SK-N-SH (cell line): ENCODE results near the gene PRICKLE1. TPM values are rescaled to one million over a fixed set of nuclear protein-coding genes. Genes with fewer than 3 reads are reported as not detected.

ENCODE experiments used
- CTCF ChIA-PET: fragments of 300-600, 350-600 bp; formaldehyde crosslinking; extraction: SDS; loops from one replicate; lab custom pipeline; 2021; lab: Yijun Ruan, JAX
- POLR2A ChIA-PET: fragments of 350-600 bp; sonication (Branson Sonifier 250); formaldehyde crosslinking; extraction: SDS; loops from one replicate; lab custom pipeline; 2020; ENCODE audit warnings: antibody characterized with exemption, inconsistent platforms; lab: Yijun Ruan, JAX
- DNase-seq: peaks from one replicate; pipeline ENCODE4 v3.0.0; 2012
- H2AFZ ChIP-seq: fragments of 200-600 bp; sonication (generic); 2 replicates; pipeline ENCODE4 v1.8.1; 2016; ENCODE audit warnings: antibody characterized with exemption, mild to moderate bottlenecking, low read depth
- H3F3A ChIP-seq: fragments of 200-600 bp; sonication (generic); replicated peaks from 2 replicates; pipeline ENCODE3; 2016; ENCODE audit warnings: antibody characterized with exemption, mild to moderate bottlenecking; ENCODE audit not compliant: insufficient read depth
- H3K27ac ChIP-seq, 2 experiments: fragments of 200-500 bp in 1 of 2; fragments of 200-600 bp in 1 of 2; sonication (Bioruptor generic) in 1 of 2; sonication (generic), shearing (Covaris generic) in 1 of 2; 2 replicates each; pipeline versions ENCODE4 v1.5.1 to v1.6.1; 2014 to 2016; ENCODE audit warnings: low read depth in 2 of 2, inconsistent platforms in 1 of 2, low read length in 1 of 2, mild to moderate bottlenecking in 1 of 2, mixed read lengths in 1 of 2
- H3K27me3 ChIP-seq: fragments of 200-600 bp; sonication (generic), shearing (Covaris generic); 2 replicates; pipeline ENCODE4 v1.6.1; 2016; ENCODE audit warnings: mixed run types; ENCODE audit not compliant: insufficient read depth
- H3K36me3 ChIP-seq, 2 experiments: fragments of 200-500 bp in 1 of 2; fragments of 200-600 bp in 1 of 2; sonication (Bioruptor generic) in 1 of 2; sonication (generic) in 1 of 2; replicated peaks in 1 of 2; 2 replicates each; pipeline versions ENCODE3 to v1.5.1; 2014 to 2016; ENCODE audit warnings: low read length in 1 of 2, mild to moderate bottlenecking in 1 of 2; ENCODE audit not compliant: insufficient read depth in 2 of 2, control insufficient read depth in 1 of 2
- H3K4me1 ChIP-seq, 2 experiments: fragments of 200-500 bp in 1 of 2; fragments of 200-600 bp in 1 of 2; sonication (Bioruptor generic) in 1 of 2; sonication (generic), shearing (Covaris generic) in 1 of 2; 2 replicates each; pipeline versions ENCODE4 v1.5.1 to v1.6.1; 2014 to 2016; ENCODE audit warnings: low read depth in 1 of 2, low read length in 1 of 2, mixed run types in 1 of 2; ENCODE audit not compliant: insufficient read depth in 2 of 2, control insufficient read depth in 1 of 2
- H3K4me2 ChIP-seq: fragments of 200-600 bp; sonication (generic), shearing (Covaris generic); 2 replicates; pipeline ENCODE4 v1.6.1; 2017; ENCODE audit warnings: mixed run types
- H3K4me3 ChIP-seq, 2 experiments: fragments of 200-500 bp in 1 of 2; fragments of 200-600 bp in 1 of 2; sonication (Bioruptor generic) in 1 of 2; sonication (generic), shearing (Covaris generic) in 1 of 2; 2 replicates each; pipeline versions ENCODE4 v1.5.1 to v1.8.1; 2014 to 2016; ENCODE audit warnings: low read depth in 2 of 2, inconsistent platforms in 1 of 2, low read length in 1 of 2, mild to moderate bottlenecking in 1 of 2, mixed read lengths in 1 of 2, moderate library complexity in 1 of 2
- H3K79me2 ChIP-seq: fragments of 200-600 bp; sonication (generic); 2 replicates; pipeline ENCODE4 v1.8.1; 2017; ENCODE audit warnings: mild to moderate bottlenecking; ENCODE audit not compliant: insufficient read depth
- H3K9ac ChIP-seq: fragments of 200-600 bp; sonication (generic); 2 replicates; pipeline ENCODE4 v1.6.1; 2017; ENCODE audit warnings: mixed run types
- H3K9me2 ChIP-seq: fragments of 200-600 bp; sonication (generic); 2 replicates; pipeline ENCODE4 v1.6.1; 2017; ENCODE audit warnings: mixed run types
- H3K9me3 ChIP-seq: fragments of 200-600 bp; sonication (generic); 2 replicates; pipeline ENCODE4 v1.6.1; 2017; ENCODE audit warnings: mixed run types, mild to moderate bottlenecking, moderate library complexity
- H4K20me1 ChIP-seq: fragments of 200-600 bp; sonication (generic); 2 replicates; pipeline ENCODE4 v1.6.1; 2017; ENCODE audit warnings: mild to moderate bottlenecking, mixed run types; ENCODE audit not compliant: insufficient read depth
- ELF1 ChIP-seq: IDR thresholded peaks from 2 replicates; pipeline ENCODE4 v1.4.0; 2012
- FOSL2 ChIP-seq: IDR thresholded peaks from 2 replicates; pipeline ENCODE4 v1.4.0; 2012; ENCODE audit warnings: low read depth, mild to moderate bottlenecking, moderate library complexity, borderline replicate concordance
- FOXM1 ChIP-seq: IDR thresholded peaks from 2 replicates; pipeline ENCODE4 v1.4.0; 2012; ENCODE audit warnings: low read depth, mild to moderate bottlenecking
- GABPA ChIP-seq: IDR thresholded peaks from 2 replicates; pipeline ENCODE4 v1.4.0; 2012; ENCODE audit warnings: low read depth, mild to moderate bottlenecking
- GATA2 ChIP-seq: sonication (generic); formaldehyde crosslinking; IDR thresholded peaks from 2 replicates; pipeline ENCODE4 v1.5.0; 2020; ENCODE audit warnings: mild to moderate bottlenecking, missing genetic modification reagents
- MXI1 ChIP-seq: IDR thresholded peaks from 2 replicates; pipeline ENCODE4 v1.6.1; 2012; ENCODE audit warnings: mild to moderate bottlenecking, low read depth, low read length, improper control_type of control experiment
- NFIC ChIP-seq: IDR thresholded peaks from 2 replicates; pipeline ENCODE4 v1.4.0; 2012; ENCODE audit warnings: borderline replicate concordance
- NRF1 ChIP-seq: IDR thresholded peaks from 2 replicates; pipeline ENCODE4 v1.6.1; 2012; ENCODE audit warnings: low read depth, mild to moderate bottlenecking, low read length
- RAD21 ChIP-seq: IDR thresholded peaks from 2 replicates; pipeline ENCODE4 v1.6.1; 2012; ENCODE audit warnings: mild to moderate bottlenecking, low read length
- RFX5 ChIP-seq: IDR thresholded peaks from 2 replicates; pipeline ENCODE4 v1.6.1; 2012; ENCODE audit warnings: mild to moderate bottlenecking, improper control_type of control experiment, low read length
- RXRA ChIP-seq: IDR thresholded peaks from 2 replicates; pipeline ENCODE4 v1.4.0; 2012; ENCODE audit warnings: low read depth, mild to moderate bottlenecking, borderline replicate concordance
- SIN3A ChIP-seq: IDR thresholded peaks from 2 replicates; pipeline ENCODE4 v1.6.1; 2012; ENCODE audit warnings: low read depth, mild to moderate bottlenecking, low read length, moderate library complexity, borderline replicate concordance
- TAF1 ChIP-seq: IDR thresholded peaks from 2 replicates; pipeline ENCODE4 v1.6.1; 2012; ENCODE audit warnings: low read depth, mild to moderate bottlenecking, low read length, moderate library complexity, borderline replicate concordance
- TEAD4 ChIP-seq: IDR thresholded peaks from 2 replicates; pipeline ENCODE4 v1.4.0; 2012; ENCODE audit warnings: mild to moderate bottlenecking, borderline replicate concordance; ENCODE audit not compliant: insufficient read depth
- YY1 ChIP-seq: IDR thresholded peaks from 2 replicates; pipeline ENCODE4 v1.4.0; 2012; ENCODE audit warnings: low read depth, mild to moderate bottlenecking
- WGBS: methylation state at CpG from one replicate; pipeline ENCODE4 v1.1.6; 2017; ENCODE audit warnings: low lambda C conversion rate; 5-methylcytosine and 5-hydroxymethylcytosine counted together
- polyA plus RNA-seq, 3 experiments: library from polyadenylated mRNA; depleted of rRNA; stranded (reverse); fragments of >200 nt; gene quantifications; 2 replicates each; pipeline ENCODE4 v1.2.3, GENCODE V29; 2012
- TF ChIP-seq, protein P1 (sequence below): fragments of 150-350 bp; IDR thresholded peaks from 2 replicates; pipeline ENCODE4 v1.6.1; 2016; ENCODE audit warnings: mild to moderate bottlenecking, low read depth, low read length
- TF ChIP-seq, protein P2 (sequence below): IDR thresholded peaks from 2 replicates; pipeline ENCODE4 v1.4.0; 2012; ENCODE audit warnings: low read depth, borderline replicate concordance
- TF ChIP-seq, protein P3 (sequence below): IDR thresholded peaks from 2 replicates; pipeline ENCODE4 v1.4.0; 2012; ENCODE audit warnings: low read depth
- TF ChIP-seq, protein P4 (sequence below): fragments of 150-350 bp; IDR thresholded peaks from 2 replicates; pipeline ENCODE4 v1.6.1; 2017; ENCODE audit warnings: antibody characterized with exemption, low read length, low read depth, borderline replicate concordance
- TF ChIP-seq, protein P5 (sequence below): IDR thresholded peaks from 2 replicates; pipeline ENCODE4 v1.6.1; 2012; ENCODE audit warnings: mild to moderate bottlenecking, low read depth, low read length, moderate library complexity

The PRICKLE1 gene
- polyA plus RNA-seq, 1 of the 3 experiments (the other 2 are of a cell fraction), result 1.2 TPM

DNA sequence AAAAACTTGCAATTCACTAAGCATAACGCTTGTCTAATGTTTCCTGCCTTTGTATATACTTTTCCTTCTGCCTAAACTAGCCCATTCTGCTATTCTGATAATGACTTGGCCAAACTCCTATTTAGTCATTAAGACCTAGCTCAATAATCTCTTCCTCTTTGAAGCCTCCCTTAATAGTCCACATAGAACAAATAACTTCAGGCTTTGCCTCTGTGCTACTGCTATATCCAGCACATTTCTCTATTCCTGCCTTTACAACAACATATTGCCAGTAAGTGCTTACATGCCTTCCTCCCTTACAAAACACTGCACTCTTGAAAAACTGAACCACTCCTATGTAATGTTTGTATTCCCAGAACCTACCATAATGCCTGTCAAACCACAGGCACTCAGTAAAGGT is 13.8 kb downstream of the PRICKLE1 start:
- ChIA-PET POLR2A (no interaction called here), CTCF (interaction anchor here (0.7 to 12.6 kb wide), 4 partner anchors 11 to 763 kb away, joined by 3 to 206 read pairs (median 4); no protein-coding TSS in a partner anchor)
- no peaks in the 10 kb centered on the region for H3K9me3 ChIP-seq
- no peak for DNase-seq
- H3K4me1 ChIP-seq, result peaks cover 0 to 7% of the 10 kb centered on the region in 2 experiments; a peak in 2 of 4 replicates
- H3K79me2 ChIP-seq, result no peaks in the 10 kb centered on the region
- H3K27me3 ChIP-seq, result no peaks in the 10 kb centered on the region
- no peaks in the 10 kb centered on the region for H3K36me3 ChIP-seq
- no peak overlapping the region for H2AFZ ChIP-seq
- H3F3A ChIP-seq, result no peaks in the 10 kb centered on the region
- WGBS, result 29% methylated on average over 1 of the region's 1 CpG
- H3K4me2 ChIP-seq, result no peak overlapping the region
- H4K20me1 ChIP-seq, result no peaks in the 10 kb centered on the region
- no peaks in the 10 kb centered on the region for H3K9me2 ChIP-seq
- no peak overlapping the region for H3K9ac ChIP-seq
- TF ChIP-seq NFIC (no peak), MXI1 (no peak), FOSL2 (no peak), RAD21 (no peak), TEAD4 (no peak), ELF1 (no peak)
- TF ChIP-seq, protein P1, sequence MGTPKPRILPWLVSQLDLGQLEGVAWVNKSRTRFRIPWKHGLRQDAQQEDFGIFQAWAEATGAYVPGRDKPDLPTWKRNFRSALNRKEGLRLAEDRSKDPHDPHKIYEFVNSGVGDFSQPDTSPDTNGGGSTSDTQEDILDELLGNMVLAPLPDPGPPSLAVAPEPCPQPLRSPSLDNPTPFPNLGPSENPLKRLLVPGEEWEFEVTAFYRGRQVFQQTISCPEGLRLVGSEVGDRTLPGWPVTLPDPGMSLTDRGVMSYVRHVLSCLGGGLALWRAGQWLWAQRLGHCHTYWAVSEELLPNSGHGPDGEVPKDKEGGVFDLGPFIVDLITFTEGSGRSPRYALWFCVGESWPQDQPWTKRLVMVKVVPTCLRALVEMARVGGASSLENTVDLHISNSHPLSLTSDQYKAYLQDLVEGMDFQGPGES, result no peak
- TF ChIP-seq, protein P2, sequence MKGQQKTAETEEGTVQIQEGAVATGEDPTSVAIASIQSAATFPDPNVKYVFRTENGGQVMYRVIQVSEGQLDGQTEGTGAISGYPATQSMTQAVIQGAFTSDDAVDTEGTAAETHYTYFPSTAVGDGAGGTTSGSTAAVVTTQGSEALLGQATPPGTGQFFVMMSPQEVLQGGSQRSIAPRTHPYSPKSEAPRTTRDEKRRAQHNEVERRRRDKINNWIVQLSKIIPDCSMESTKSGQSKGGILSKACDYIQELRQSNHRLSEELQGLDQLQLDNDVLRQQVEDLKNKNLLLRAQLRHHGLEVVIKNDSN, result no peak
- TF ChIP-seq, protein P3, sequence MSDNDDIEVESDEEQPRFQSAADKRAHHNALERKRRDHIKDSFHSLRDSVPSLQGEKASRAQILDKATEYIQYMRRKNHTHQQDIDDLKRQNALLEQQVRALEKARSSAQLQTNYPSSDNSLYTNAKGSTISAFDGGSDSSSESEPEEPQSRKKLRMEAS, result no peak
- H3K27ac ChIP-seq, result no peak overlapping the region
- no peak overlapping the region for H3K4me3 ChIP-seq

DNA sequence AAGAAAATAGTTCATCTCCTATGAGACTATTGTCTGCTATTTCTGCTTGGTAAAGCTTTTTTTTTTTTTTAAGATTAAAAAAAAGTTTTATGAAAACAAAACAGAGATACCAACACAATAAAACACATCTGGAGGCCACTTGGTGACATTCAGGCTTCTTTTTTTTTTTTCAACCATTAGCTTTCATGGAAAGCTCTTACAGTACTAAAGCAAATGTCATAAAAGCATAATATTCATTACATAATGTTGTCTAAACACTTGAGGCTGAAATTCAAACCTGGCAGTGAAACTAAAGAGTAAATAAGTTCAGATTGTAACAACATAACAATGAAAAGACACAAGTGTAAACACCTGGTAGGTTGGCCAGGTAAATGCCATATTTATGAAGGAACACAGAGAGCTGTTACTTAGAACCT is 14.7 kb downstream of the PRICKLE1 start:
- H4K20me1 ChIP-seq, result no peaks in the 10 kb centered on the region
- no peaks in the 10 kb centered on the region for H3K79me2 ChIP-seq
- peak overlapping the region in 1 of 2 experiments; percentile 62; a peak in 2 of 4 replicates for H3K27ac ChIP-seq
- H3K27me3 ChIP-seq, result no peaks in the 10 kb centered on the region
- no peak overlapping the region for H3K4me2 ChIP-seq
- DNase-seq, result no peak
- no peak overlapping the region for H3K4me3 ChIP-seq
- H2AFZ ChIP-seq, result no peak overlapping the region
- ChIA-PET CTCF (interaction anchor here (0.7 to 12.6 kb wide), 7 partner anchors 12 to 764 kb away, joined by 4 to 206 read pairs (median 5); no protein-coding TSS in a partner anchor), POLR2A (interaction anchor here (0.6 to 1.3 kb wide), 2 partner anchors 14 to 101 kb away, joined by 3 read pairs; partner anchors contain the start of gene PRICKLE1)
- H3K9me2 ChIP-seq, result no peaks in the 10 kb centered on the region
- no peaks in the 10 kb centered on the region for H3F3A ChIP-seq
- TF ChIP-seq SIN3A (no peak), YY1 (no peak), NRF1 (no peak), RXRA (no peak), NFIC (no peak), FOXM1 (no peak), RFX5 (no peak), GABPA (no peak), GATA2 (no peak), TAF1 (no peak)
- TF ChIP-seq, protein P4, sequence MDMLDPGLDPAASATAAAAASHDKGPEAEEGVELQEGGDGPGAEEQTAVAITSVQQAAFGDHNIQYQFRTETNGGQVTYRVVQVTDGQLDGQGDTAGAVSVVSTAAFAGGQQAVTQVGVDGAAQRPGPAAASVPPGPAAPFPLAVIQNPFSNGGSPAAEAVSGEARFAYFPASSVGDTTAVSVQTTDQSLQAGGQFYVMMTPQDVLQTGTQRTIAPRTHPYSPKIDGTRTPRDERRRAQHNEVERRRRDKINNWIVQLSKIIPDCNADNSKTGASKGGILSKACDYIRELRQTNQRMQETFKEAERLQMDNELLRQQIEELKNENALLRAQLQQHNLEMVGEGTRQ, result no peak
- TF ChIP-seq, protein P5, sequence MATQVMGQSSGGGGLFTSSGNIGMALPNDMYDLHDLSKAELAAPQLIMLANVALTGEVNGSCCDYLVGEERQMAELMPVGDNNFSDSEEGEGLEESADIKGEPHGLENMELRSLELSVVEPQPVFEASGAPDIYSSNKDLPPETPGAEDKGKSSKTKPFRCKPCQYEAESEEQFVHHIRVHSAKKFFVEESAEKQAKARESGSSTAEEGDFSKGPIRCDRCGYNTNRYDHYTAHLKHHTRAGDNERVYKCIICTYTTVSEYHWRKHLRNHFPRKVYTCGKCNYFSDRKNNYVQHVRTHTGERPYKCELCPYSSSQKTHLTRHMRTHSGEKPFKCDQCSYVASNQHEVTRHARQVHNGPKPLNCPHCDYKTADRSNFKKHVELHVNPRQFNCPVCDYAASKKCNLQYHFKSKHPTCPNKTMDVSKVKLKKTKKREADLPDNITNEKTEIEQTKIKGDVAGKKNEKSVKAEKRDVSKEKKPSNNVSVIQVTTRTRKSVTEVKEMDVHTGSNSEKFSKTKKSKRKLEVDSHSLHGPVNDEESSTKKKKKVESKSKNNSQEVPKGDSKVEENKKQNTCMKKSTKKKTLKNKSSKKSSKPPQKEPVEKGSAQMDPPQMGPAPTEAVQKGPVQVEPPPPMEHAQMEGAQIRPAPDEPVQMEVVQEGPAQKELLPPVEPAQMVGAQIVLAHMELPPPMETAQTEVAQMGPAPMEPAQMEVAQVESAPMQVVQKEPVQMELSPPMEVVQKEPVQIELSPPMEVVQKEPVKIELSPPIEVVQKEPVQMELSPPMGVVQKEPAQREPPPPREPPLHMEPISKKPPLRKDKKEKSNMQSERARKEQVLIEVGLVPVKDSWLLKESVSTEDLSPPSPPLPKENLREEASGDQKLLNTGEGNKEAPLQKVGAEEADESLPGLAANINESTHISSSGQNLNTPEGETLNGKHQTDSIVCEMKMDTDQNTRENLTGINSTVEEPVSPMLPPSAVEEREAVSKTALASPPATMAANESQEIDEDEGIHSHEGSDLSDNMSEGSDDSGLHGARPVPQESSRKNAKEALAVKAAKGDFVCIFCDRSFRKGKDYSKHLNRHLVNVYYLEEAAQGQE, result no peak
- H3K9me3 ChIP-seq, result no peaks in the 10 kb centered on the region
- H3K4me1 ChIP-seq, result peaks cover 0 to 7% of the 10 kb centered on the region in 2 experiments; a peak in 2 of 4 replicates
- no peaks in the 10 kb centered on the region for H3K36me3 ChIP-seq
- H3K9ac ChIP-seq, result no peak overlapping the region
